K562 (cell line): ENCODE measurements around the gene STAG2. TPM values are rescaled to one million over a fixed set of nuclear protein-coding genes. Genes with fewer than 3 reads are reported as not detected.

ENCODE experiments used
- ARID2 ChIP-seq: fragments of 450-650 bp; IDR thresholded peaks from 2 replicates; pipeline ENCODE4 v1.6.1; 2017; ENCODE audit warnings: antibody characterized with exemption, mild to moderate bottlenecking
- ATF1 ChIP-seq, 2 experiments: fragments of 450-650 bp in 1 of 2; IDR thresholded peaks; 2 replicates each; pipeline ENCODE4 v1.6.1; 2016; ENCODE audit warnings: missing compliant biosample characterization in 1 of 2, missing genetic modification characterization in 1 of 2
- BRD4 ChIP-seq: fragments of 200-600 bp; sonication (generic); IDR thresholded peaks from 2 replicates; pipeline ENCODE4 v1.6.1; 2017; ENCODE audit warnings: inconsistent platforms
- CBX5 ChIP-seq: IDR thresholded peaks from 2 replicates; pipeline ENCODE4 v1.6.1; 2014; ENCODE audit warnings: low read depth, borderline replicate concordance
- CXXC5 ChIP-seq: fragments of 250-450 bp; sonication (Bioruptor Pico); IDR thresholded peaks from 2 replicates; pipeline ENCODE4 v1.8.0; 2022; ENCODE audit warnings: inconsistent platforms, mild to moderate bottlenecking, moderate library complexity
- ELF4 ChIP-seq: fragments of 450-650 bp; formaldehyde crosslinking; IDR thresholded peaks from 2 replicates; pipeline ENCODE4 v1.4.0; 2022; ENCODE audit warnings: missing genetic modification characterization
- GMEB1 ChIP-seq: fragments of 250-450 bp; sonication (Bioruptor Pico); IDR thresholded peaks from 2 replicates; pipeline ENCODE4 v1.4.0; 2020; ENCODE audit warnings: mild to moderate bottlenecking
- HNRNPUL1 ChIP-seq: fragments of 200-400 bp; formaldehyde crosslinking; IDR thresholded peaks from 2 replicates; pipeline ENCODE4 v1.6.1; 2017; ENCODE audit warnings: low read length
- HOMEZ ChIP-seq: fragments of 250-450 bp; sonication (Bioruptor Pico); IDR thresholded peaks from 2 replicates; pipeline ENCODE4 v1.4.0; 2020; ENCODE audit warnings: mild to moderate bottlenecking, moderate library complexity
- JUN ChIP-seq, 2 experiments: sonication (generic) in 1 of 2; formaldehyde crosslinking in 1 of 2; IDR thresholded peaks; 2 replicates each; pipeline versions ENCODE4 v1.6.1 to v1.8.0; 2012 to 2022; ENCODE audit warnings: borderline replicate concordance in 2 of 2, mild to moderate bottlenecking in 2 of 2, improper control_type of control experiment in 1 of 2, low read depth in 1 of 2, low read length in 1 of 2, missing genetic modification reagents in 1 of 2
- JUNB ChIP-seq: fragments of 450-650 bp; formaldehyde crosslinking; conservative IDR thresholded peaks from 2 replicates; pipeline ENCODE4 v1.4.0; 2020; ENCODE audit warnings: mild to moderate bottlenecking
- JUND ChIP-seq, 2 experiments: IDR thresholded peaks; 2 replicates in 1 of 2; 3 replicates in 1 of 2; pipeline ENCODE4 v1.6.1; 2011; ENCODE audit warnings: borderline replicate concordance in 2 of 2, low read depth in 2 of 2, low read length in 2 of 2, improper control_type of control experiment in 1 of 2, missing biosample characterization in 1 of 2, missing genetic modification characterization in 1 of 2, missing genetic modification reagents in 1 of 2
- MEIS2 ChIP-seq: fragments of 450-650 bp; IDR thresholded peaks from 2 replicates; pipeline ENCODE4 v1.6.1; 2014; ENCODE audit warnings: mild to moderate bottlenecking; ENCODE audit not compliant: partially characterized antibody
- OTX1 ChIP-seq: fragments of 450-650 bp; formaldehyde crosslinking; IDR thresholded peaks from 2 replicates; pipeline ENCODE4 v1.4.0; 2022; ENCODE audit warnings: mild to moderate bottlenecking
- RAD21 ChIP-seq, 2 experiments: fragments of 250-450 bp in 1 of 2; fragments of 450-650 bp in 1 of 2; sonication (Bioruptor Pico) in 1 of 2; formaldehyde crosslinking in 1 of 2; IDR thresholded peaks in 1 of 2; conservative IDR thresholded peaks in 1 of 2; 2 replicates each; pipeline versions ENCODE4 v1.4.0 to v1.8.0; 2020 to 2022; ENCODE audit warnings: mild to moderate bottlenecking in 2 of 2, moderate library complexity in 1 of 2
- RFX1 ChIP-seq: fragments of 450-650 bp; IDR thresholded peaks from 2 replicates; pipeline ENCODE4 v1.6.1; 2016; ENCODE audit warnings: mild to moderate bottlenecking, moderate library complexity
- SAFB ChIP-seq: fragments of 200-400 bp; formaldehyde crosslinking; IDR thresholded peaks from 2 replicates; pipeline ENCODE4 v1.6.1; 2017; ENCODE audit warnings: low read depth, low read length, borderline replicate concordance
- SMAD3 ChIP-seq: fragments of 450-650 bp; formaldehyde crosslinking; conservative IDR thresholded peaks from 2 replicates; pipeline ENCODE4 v1.4.0; 2020; ENCODE audit warnings: mild to moderate bottlenecking
- SP1 ChIP-seq: sonication (generic); formaldehyde crosslinking; IDR thresholded peaks from 2 replicates; pipeline ENCODE4 v1.8.1; 2022; ENCODE audit warnings: mild to moderate bottlenecking, missing genetic modification reagents
- SPI1 ChIP-seq: IDR thresholded peaks from 2 replicates; pipeline ENCODE4 v1.6.1; 2011; ENCODE audit warnings: low read depth, low read length, control low read depth, borderline replicate concordance
- SRSF1 ChIP-seq: fragments of 200-400 bp; formaldehyde crosslinking; IDR thresholded peaks from 2 replicates; pipeline ENCODE4 v1.6.1; 2017; ENCODE audit warnings: mild to moderate bottlenecking, low read depth, low read length, moderate library complexity
- XRCC4 ChIP-seq: IDR thresholded peaks from one replicate; pipeline ENCODE4 v1.6.1; 2011; ENCODE audit not compliant: insufficient read depth, insufficient read length; ENCODE audit errors: extremely low read depth
- ZBTB26 ChIP-seq: fragments of 450-650 bp; formaldehyde crosslinking; IDR thresholded peaks from 2 replicates; pipeline ENCODE4 v1.4.0; 2022; ENCODE audit warnings: missing genetic modification characterization
- ZNF586 ChIP-seq: fragments of 450-650 bp; formaldehyde crosslinking; conservative IDR thresholded peaks from 2 replicates; pipeline ENCODE4 v1.4.0; 2020; ENCODE audit warnings: mild to moderate bottlenecking, moderate library complexity
- ZNF75A ChIP-seq: fragments of 450-650 bp; formaldehyde crosslinking; IDR thresholded peaks from 2 replicates; pipeline ENCODE4 v1.4.0; 2020; ENCODE audit warnings: mild to moderate bottlenecking
- polyA plus RNA-seq, 8 experiments: library from polyadenylated mRNA; depleted of rRNA in 4 of 8; stranded (reverse) in 5 of 8; unstranded in 3 of 8; fragments of >200 nt; fragmentation: Nextera tagmentation in 2 of 8; fragmentation: Illumina TruSeq in 1 of 8; extraction: Ambion mirVana in 2 of 8; extraction: Trizol in 1 of 8; gene quantifications; 2 replicates each; pipeline versions ENCODE4 v1.2.1 to v1.2.3, GENCODE V29; 2011 to 2014; ENCODE audit warnings: inconsistent platforms in 1 of 8, missing spikeins in 1 of 8
- total RNA-seq, 7 experiments: library from RNA; depleted of rRNA in 6 of 7; stranded (reverse); fragments of >200 nt in 6 of 7; fragmentation: Illumina TruSeq in 2 of 7; extraction: Trizol in 2 of 7; gene quantifications; 2 replicates each; pipeline versions ENCODE4 v1.2.1 to v1.2.3, GENCODE V29; 2011 to 2021; ENCODE audit warnings: low replicate concordance in 1 of 7

Gene STAG2
- total and polyA plus RNA-seq, 9 of the 15 experiments (the other 6 are each of a cell fraction or from before 2014, with no cell fraction given): 40.3 to 133 (median 90.1) TPM

- no peak for TF ChIP-seq ELF4 (CRISPR knock-in tag)
- no peak for TF ChIP-seq JUNB (CRISPR knock-in tag)
- no peak for TF ChIP-seq ARID2
- no peak for TF ChIP-seq ZNF586
- 0 out of 2 replicates have a peak, but pooled peaks have one; percentile 26 for TF ChIP-seq SP1 (CRISPR knock-in tag)
- no peak for TF ChIP-seq SRSF1
- 0 out of 2 replicates have a peak, but pooled peaks have one; percentile 45 for TF ChIP-seq CXXC5 (CRISPR knock-in tag)
- peak; percentile 25; the same call in 1 of the 2 replicates for TF ChIP-seq BRD4
- TF ChIP-seq SAFB: no peak
- TF ChIP-seq SMAD3: no peak
- no peak for TF ChIP-seq HOMEZ
- TF ChIP-seq CBX5: no peak
- TF ChIP-seq ZNF75A (CRISPR knock-in tag): no peak
- TF ChIP-seq RAD21 (CRISPR knock-in tag; conservative IDR thresholded peaks at IDR 0.05 in 1 of 2, IDR thresholded peaks at IDR 0.05 in 1 of 2): no peak
- no peak for TF ChIP-seq GMEB1 (CRISPR knock-in tag)
- peak; percentile 81 for TF ChIP-seq JUND (IDR thresholded peaks at IDR 0.05; ENCODE audit: borderline replicate concordance, low read depth, low read length)
- peak; percentile 73; the same call in 1 of the 3 replicates for TF ChIP-seq JUND (tag; IDR thresholded peaks at IDR 0.05; ENCODE audit: borderline replicate concordance, low read depth, low read length)
- no peak for TF ChIP-seq XRCC4
- peak; percentile 47 for TF ChIP-seq MEIS2
- peak; percentile 60 for TF ChIP-seq JUN (IDR thresholded peaks at IDR 0.05; ENCODE audit: borderline replicate concordance, low read depth, low read length)
- TF ChIP-seq JUN (CRISPR knock-in tag; IDR thresholded peaks at IDR 0.05; ENCODE audit: borderline replicate concordance): no peak
- no peak for TF ChIP-seq HNRNPUL1
- no peak for TF ChIP-seq ZBTB26 (CRISPR knock-in tag)
- TF ChIP-seq RFX1: no peak
- no peak for TF ChIP-seq OTX1 (CRISPR knock-in tag)
- TF ChIP-seq SPI1: no peak
- no peak for TF ChIP-seq ATF1 (CRISPR knock-in tag; IDR thresholded peaks at IDR 0.05)
- peak; percentile 81 for TF ChIP-seq ATF1 (tag; IDR thresholded peaks at IDR 0.05)
Observed at GRCh38 chrX:123962794-123963373, 1.4 kb downstream of the STAG2 start (continued).
